Measurements from ENCODE around the gene SEMA3G. TPM values are rescaled to one million over a fixed set of nuclear protein-coding genes. Genes with fewer than 3 reads are reported as not detected.

SEMA3G gene
- total RNA-seq, 1 donor from 2014 or later: 9.2 TPM

DNA sequence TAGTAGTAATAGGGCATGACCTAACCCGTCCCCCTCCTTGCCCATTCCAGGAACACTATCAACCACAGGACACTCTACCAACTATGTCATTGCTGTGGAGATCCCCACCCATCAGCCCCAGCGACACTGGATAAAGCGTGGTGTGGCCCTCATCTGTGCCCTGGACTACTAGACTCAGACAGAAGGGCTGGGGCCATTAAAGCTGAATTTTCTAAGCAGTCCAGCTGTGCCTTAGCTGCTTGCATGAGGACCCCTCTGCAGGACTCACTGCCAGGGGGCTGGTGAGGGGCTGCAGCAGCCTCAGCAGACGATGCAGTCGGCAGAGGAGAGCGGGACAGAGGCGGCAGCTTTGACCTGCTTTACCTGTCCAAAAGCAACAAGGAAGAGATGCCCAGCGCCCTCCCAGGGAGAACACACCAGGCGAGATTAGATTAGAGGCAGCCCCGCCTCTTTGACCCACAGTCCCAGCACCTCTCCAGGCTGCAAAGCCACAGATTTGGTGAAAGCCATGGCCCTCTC lies 44.6 kb downstream of the SEMA3G start:
- no peaks in the 10 kb centered on the region for H3K27me3 ChIP-seq (ENCODE audit: low read depth)
- peaks cover 48% of the 10 kb centered on the region for H3K36me3 ChIP-seq
- peaks cover 21% of the 10 kb centered on the region for H3K4me1 ChIP-seq
- intact Hi-C loops (cut with micrococcal nuclease): no loop called here
- peak; percentile 13 for DNase-seq
- H3K4me3 ChIP-seq: no peak overlapping the region
- H3K27ac ChIP-seq (replicated peaks): no peak overlapping the region
- no peaks in the 10 kb centered on the region for H3K9me3 ChIP-seq (replicated peaks)
- TF ChIP-seq, protein P1, sequence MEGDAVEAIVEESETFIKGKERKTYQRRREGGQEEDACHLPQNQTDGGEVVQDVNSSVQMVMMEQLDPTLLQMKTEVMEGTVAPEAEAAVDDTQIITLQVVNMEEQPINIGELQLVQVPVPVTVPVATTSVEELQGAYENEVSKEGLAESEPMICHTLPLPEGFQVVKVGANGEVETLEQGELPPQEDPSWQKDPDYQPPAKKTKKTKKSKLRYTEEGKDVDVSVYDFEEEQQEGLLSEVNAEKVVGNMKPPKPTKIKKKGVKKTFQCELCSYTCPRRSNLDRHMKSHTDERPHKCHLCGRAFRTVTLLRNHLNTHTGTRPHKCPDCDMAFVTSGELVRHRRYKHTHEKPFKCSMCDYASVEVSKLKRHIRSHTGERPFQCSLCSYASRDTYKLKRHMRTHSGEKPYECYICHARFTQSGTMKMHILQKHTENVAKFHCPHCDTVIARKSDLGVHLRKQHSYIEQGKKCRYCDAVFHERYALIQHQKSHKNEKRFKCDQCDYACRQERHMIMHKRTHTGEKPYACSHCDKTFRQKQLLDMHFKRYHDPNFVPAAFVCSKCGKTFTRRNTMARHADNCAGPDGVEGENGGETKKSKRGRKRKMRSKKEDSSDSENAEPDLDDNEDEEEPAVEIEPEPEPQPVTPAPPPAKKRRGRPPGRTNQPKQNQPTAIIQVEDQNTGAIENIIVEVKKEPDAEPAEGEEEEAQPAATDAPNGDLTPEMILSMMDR (IDR thresholded peaks at IDR 0.05; ENCODE audit: borderline replicate concordance): no peak

DNA sequence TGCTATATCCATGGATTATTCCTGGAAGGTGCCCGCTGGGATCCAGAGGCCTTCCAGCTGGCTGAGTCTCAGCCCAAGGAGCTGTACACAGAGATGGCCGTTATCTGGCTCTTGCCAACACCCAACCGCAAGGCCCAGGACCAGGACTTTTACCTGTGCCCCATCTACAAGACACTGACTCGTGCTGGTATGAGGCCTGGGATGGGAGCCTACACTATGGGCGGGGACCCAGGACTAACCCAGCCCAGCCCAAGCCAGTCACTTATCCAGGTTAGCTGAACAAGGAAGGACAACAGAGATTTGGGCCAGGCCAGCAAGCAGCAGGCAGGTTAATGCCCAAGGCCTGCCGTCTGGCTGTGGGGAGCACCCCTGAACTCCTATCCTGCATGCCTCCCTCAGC lies 45.3 kb downstream of the SEMA3G start:
- Histone ChIP-seq H3K27me3 (ENCODE audit: low read depth) (no peaks in the 10 kb centered on the region), H3K36me3 (peaks cover 40% of the 10 kb centered on the region), H3K9me3 (replicated peaks) (no peaks in the 10 kb centered on the region), H3K4me3 (no peak overlapping the region), H3K4me1 (peaks cover 21% of the 10 kb centered on the region), H3K27ac (replicated peaks) (peak overlapping the region; percentile 1)
- intact Hi-C loops (cut with micrococcal nuclease): no loop called here
- DNase-seq: peak; percentile 7
- TF ChIP-seq, protein P1 (IDR thresholded peaks at IDR 0.05; ENCODE audit: borderline replicate concordance): no peak

DNA sequence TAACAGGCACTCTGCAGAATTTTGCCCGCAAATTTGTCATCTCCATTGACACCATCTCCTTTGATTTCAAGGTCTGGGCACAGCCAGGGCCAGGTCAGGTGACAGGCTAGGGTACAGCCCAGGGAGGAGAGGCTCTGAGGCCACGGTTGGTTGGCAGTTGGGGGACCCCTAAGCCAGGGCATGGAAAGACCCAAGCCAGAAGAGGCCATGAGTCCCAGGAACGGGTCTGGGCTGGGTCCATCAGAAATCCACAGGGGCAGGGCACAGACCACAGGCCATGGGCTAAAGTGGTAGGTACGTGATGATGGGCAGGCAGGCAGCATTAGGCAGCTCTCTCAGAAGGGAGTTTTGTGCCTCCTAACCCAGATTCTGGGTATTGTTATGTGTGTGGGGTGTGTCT lies 45.8 kb downstream of the SEMA3G start:
- Histone ChIP-seq H3K27ac (replicated peaks) (no peak overlapping the region), H3K9me3 (replicated peaks) (no peaks in the 10 kb centered on the region), H3K4me3 (no peak overlapping the region), H3K36me3 (peaks cover 35% of the 10 kb centered on the region), H3K4me1 (peaks cover 17% of the 10 kb centered on the region), H3K27me3 (ENCODE audit: low read depth) (no peaks in the 10 kb centered on the region)
- TF ChIP-seq, protein P1 (IDR thresholded peaks at IDR 0.05; ENCODE audit: borderline replicate concordance): no peak
- intact Hi-C loops (cut with micrococcal nuclease): no loop called here
- DNase-seq: peak; percentile 2

DNA sequence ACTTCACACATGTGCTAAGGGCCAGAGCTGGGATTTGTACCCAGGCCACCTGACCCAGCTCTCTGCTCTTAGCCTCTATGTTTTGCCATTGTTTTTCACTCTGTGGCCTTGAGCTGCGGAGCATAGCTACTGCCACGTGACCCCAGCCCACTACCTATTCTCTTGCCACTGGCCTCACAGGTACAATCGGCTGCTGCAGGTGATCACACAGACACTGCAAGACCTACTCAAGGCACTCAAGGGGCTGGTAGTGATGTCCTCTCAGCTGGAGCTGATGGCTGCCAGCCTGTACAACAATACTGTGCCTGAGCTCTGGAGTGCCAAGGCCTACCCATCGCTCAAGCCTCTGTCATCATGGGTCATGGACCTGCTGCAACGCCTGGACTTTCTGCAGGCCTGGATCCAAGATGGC lies 46.2 kb downstream of the SEMA3G start:
- H3K36me3 ChIP-seq: peaks cover 35% of the 10 kb centered on the region
- H3K9me3 ChIP-seq (replicated peaks): no peaks in the 10 kb centered on the region
- no peak overlapping the region for H3K4me3 ChIP-seq
- intact Hi-C loops (cut with micrococcal nuclease): no loop called here
- peaks cover 13% of the 10 kb centered on the region for H3K4me1 ChIP-seq
- H3K27ac ChIP-seq (replicated peaks): no peak overlapping the region
- no peaks in the 10 kb centered on the region for H3K27me3 ChIP-seq (ENCODE audit: low read depth)
- peak; percentile 9 for DNase-seq
- TF ChIP-seq, protein P1 (IDR thresholded peaks at IDR 0.05; ENCODE audit: borderline replicate concordance): no peak

DNA sequence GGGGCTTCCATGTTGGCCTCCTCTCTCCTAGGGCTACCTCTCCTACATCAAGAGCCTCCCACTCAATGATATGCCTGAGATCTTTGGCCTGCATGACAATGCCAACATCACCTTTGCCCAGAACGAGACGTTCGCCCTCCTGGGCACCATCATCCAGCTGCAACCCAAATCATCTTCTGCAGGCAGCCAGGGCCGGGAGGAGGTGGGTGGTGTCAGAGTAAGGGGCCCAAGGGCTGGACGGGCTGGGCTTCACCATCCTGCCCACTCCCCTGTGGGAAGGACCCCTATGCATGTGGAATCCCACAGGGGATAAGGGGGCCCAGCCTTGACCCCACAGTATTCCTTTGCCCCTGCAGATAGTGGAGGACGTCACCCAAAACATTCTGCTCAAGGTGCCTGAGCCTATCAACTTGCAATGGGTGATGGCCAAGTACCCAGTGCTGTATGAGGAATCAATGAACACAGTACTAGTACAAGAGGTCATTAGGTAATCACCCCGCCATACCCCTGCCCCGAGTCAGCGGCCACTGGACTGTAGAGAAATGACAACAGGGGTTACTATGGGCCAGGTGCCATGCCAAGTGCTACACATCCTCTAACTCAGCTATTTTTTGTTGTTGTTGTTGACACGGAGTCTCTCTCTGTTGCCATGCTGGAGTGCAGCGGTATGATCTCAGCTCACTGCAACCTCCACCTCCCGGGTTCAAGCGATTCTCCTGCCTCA lies 47.1 kb downstream of the SEMA3G start:
- H3K27me3 ChIP-seq (ENCODE audit: low read depth): no peaks in the 10 kb centered on the region
- no peak overlapping the region for H3K27ac ChIP-seq (replicated peaks)
- peak; percentile 11 for DNase-seq
- no peak overlapping the region for H3K4me3 ChIP-seq
- H3K9me3 ChIP-seq (replicated peaks): no peaks in the 10 kb centered on the region
- peaks cover 35% of the 10 kb centered on the region for H3K36me3 ChIP-seq
- H3K4me1 ChIP-seq: peaks cover 13% of the 10 kb centered on the region
- TF ChIP-seq, protein P1 (IDR thresholded peaks at IDR 0.05; ENCODE audit: borderline replicate concordance): no peak
- intact Hi-C loops (cut with micrococcal nuclease): no loop called here
